Right lobe of liver (tissue), 6 donors: Measurements from ENCODE around the gene PPP1R1A. TPM values are rescaled to one million over a fixed set of nuclear protein-coding genes. Genes with fewer than 3 reads are reported as not detected.

Source experiments
- ATAC-seq, 4 donors: fragments of 200-7000 bp; cut with Tn5 transposase; one replicate each; pipeline ENCODE4 v1.9.1; 2020; ENCODE audit warnings: mild to moderate bottlenecking in 4 of 4, moderate library complexity in 4 of 4
- DNase-seq, 3 donors: peaks; one replicate each; pipeline ENCODE4 v3.0.0-alpha.2; 2020
- H3K27ac ChIP-seq, 3 donors: fragments of 200-600 bp; one replicate each; pipeline ENCODE4 v1.8.0; 2022
- H3K27me3 ChIP-seq, 2 donors: fragments of 200-600 bp; one replicate each; pipeline ENCODE4 v1.8.0; 2022
- H3K36me3 ChIP-seq, 4 donors: fragments of 200-600 bp; sonication (generic) in 1 of 4; one replicate each; pipeline versions ENCODE4 v1.5.1 to v1.8.0; 2017 to 2022; ENCODE audit warnings: control low read depth in 1 of 4
- H3K4me1 ChIP-seq, 4 donors: fragments of 200-600 bp; sonication (generic) in 1 of 4; one replicate each; pipeline versions ENCODE4 v1.5.1 to v1.8.0; 2017 to 2022; ENCODE audit warnings: control low read depth in 1 of 4
- H3K4me3 ChIP-seq, 3 donors: fragments of 200-600 bp; one replicate each; pipeline ENCODE4 v1.8.0; 2022
- H3K9me3 ChIP-seq, 4 donors: fragments of 200-600 bp; sonication (generic) in 1 of 4; one replicate each; pipeline versions ENCODE4 v1.5.1 to v1.8.0; 2017 to 2022; ENCODE audit warnings: control low read depth in 1 of 4
- CTCF ChIP-seq, 4 donors: fragments of 200-600 bp in 3 of 4; fragments of 450-650 bp in 1 of 4; IDR thresholded peaks; one replicate each; pipeline versions ENCODE4 v1.5.1 to v1.8.0; 2016 to 2022; ENCODE audit warnings: antibody characterized with exemption in 4 of 4, mild to moderate bottlenecking in 2 of 4
- POLR2A ChIP-seq: fragments of 450-650 bp; IDR thresholded peaks from one replicate; pipeline ENCODE4 v1.6.1; 2017; ENCODE audit warnings: antibody characterized with exemption, mild to moderate bottlenecking
- WGBS: methylation state at CpG from one replicate; pipeline ENCODE4 v1.1.6; 2018; ENCODE audit warnings: low coverage, low lambda C conversion rate; ENCODE audit not compliant: insufficient coverage; ENCODE audit errors: missing lambda C conversion rate; 5-methylcytosine and 5-hydroxymethylcytosine counted together
- intact Hi-C, 2 donors: fragments of 100-400 bp; cut with DNase I; formaldehyde crosslinking; loops; one replicate each; pipeline versions ENCODE4 v1.11.2 to v1.14.1; 2022
- total RNA-seq, 6 experiments: library from RNA; depleted of rRNA in 2 of 6; stranded (reverse); fragments of >200 nt in 2 of 6; fragmentation: NEBNext Ultra II Directional in 3 of 6; extraction: Animal tissue kit (Norgen Biotek cat#: 25700) in 3 of 6; gene quantifications; one replicate each; pipeline versions ENCODE4 v1.1.0 to v1.2.4, GENCODE V29; 2016 to 2023
- donor health status: DM: no; HTN: yes; CAD: no.
- donor health status: DM: no; HTN: no; CAD: no.
- donor health status: DM: no; HTN: no; CAD: no.
- donor health status: DM: no; HTN: yes; CAD: no.
- donor health status: DM: no; HTN: yes; CAD: no.

PPP1R1A gene
- total RNA-seq, 6 experiments from 2014 or later: 15.6 to 153 (median 54.5) TPM

DNA sequence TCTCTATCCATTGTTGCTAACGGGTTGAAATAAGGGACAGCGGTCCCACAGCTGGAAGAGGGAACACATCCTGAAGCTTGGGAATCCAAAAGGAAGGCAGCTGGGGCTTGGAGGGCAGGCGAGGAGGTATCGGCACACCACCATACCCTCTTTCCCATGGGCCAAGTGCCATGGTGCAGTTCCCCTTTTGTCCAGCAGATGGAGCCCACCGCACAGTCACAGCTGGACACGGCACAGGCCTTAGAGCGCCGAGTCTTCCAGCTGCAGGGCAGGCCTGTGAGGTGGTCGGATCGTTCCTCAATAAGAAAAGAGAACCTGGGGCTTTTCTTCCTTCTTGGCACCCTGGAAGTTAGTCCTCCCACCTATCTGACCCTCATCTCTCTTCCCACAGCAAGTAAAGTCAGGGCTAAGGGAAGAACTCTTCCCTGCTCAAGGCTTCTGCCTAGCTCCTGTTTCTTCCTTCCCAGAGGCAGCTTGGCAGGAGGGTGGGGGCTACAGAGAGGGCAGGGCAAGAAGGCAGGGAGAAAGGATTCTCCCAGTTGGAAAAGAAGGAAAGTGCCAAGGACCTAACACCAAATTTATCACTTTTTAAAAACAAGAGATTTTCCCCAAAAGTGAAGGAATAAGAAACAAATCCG lies 8.6 kb downstream of the PPP1R1A start:
- no peaks in the 10 kb centered on the region for H3K9me3 ChIP-seq
- no peak overlapping the region for H3K27ac ChIP-seq
- WGBS: 20% methylated on average over 6 of the region's 11 CpGs
- no peaks in the 10 kb centered on the region for H3K27me3 ChIP-seq
- intact Hi-C loops: no loop called here
- peak; percentile 75 to 85 (median 82) for DNase-seq
- no peak overlapping the region for H3K4me3 ChIP-seq
- no peak for TF ChIP-seq POLR2A
- TF ChIP-seq CTCF (IDR thresholded peaks at IDR 0.05): peak; percentile 95 to 100 (median 99)
- H3K4me1 ChIP-seq: peaks cover 0 to 2% (median 0%) of the 10 kb centered on the region in 4 donors
- H3K36me3 ChIP-seq: peaks cover 0 to 15% (median 4%) of the 10 kb centered on the region in 4 donors
- ATAC-seq: peak; percentile 91 to 97 (median 94)

DNA sequence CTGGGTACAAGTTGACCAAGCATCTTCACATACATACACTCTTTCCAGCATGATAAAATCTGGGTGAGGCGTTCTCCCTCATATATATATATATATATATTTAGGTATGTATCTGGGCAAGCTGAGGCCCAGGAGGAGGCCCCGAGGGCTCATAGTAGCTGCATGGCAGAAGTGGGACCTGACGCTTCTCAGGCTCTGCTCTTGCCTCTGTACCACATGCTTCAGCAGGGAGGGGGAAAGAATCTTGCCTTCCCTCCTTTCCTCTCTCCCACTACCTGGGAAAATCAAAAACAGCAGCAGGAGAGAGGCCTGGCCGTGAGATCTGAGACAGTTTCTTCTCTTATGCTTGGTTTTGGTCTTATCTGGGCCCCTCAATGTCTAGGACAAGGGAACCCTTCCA lies 9.2 kb downstream of the PPP1R1A start:
- no peak for ATAC-seq
- peaks cover 0 to 15% (median 4%) of the 10 kb centered on the region in 4 donors for H3K36me3 ChIP-seq
- no peaks in the 10 kb centered on the region for H3K9me3 ChIP-seq
- no peak overlapping the region for H3K27ac ChIP-seq
- DNase-seq: no peak
- no peaks in the 10 kb centered on the region for H3K4me1 ChIP-seq
- TF ChIP-seq POLR2A (no peak), CTCF (IDR thresholded peaks at IDR 0.05) (no peak)
- intact Hi-C loops: no loop called here
- no peaks in the 10 kb centered on the region for H3K27me3 ChIP-seq
- H3K4me3 ChIP-seq: no peak overlapping the region
- 56% methylated on average over 4 of the region's 4 CpGs for WGBS

- no peak overlapping the region for H3K4me3 ChIP-seq
- ATAC-seq: no peak
Measured at GRCh38 chr12:54578778-54579177, 9.7 kb downstream of the PPP1R1A start.

DNA sequence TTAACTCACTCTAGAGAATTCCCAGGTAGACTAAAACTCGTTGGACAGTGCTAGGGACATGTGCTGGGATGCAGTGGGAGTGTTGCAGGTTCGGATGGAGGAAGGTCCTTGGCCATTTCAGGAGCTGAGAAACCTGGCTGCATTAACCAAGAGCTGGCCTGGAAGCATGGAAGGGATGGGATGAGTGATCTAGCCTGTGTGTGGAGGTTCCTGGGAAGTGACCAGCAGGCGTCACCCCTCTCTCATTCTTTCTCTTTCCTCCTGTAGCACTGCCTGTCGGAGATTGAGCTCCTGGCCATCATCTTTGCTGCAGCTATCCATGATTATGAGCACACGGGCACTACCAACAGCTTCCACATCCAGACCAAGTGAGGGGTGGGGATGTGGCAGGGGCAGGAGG lies 15.6 kb downstream of the PPP1R1A start:
- Histone ChIP-seq H3K27me3 (no peaks in the 10 kb centered on the region), H3K4me3 (no peak overlapping the region), H3K36me3 (no peaks in the 10 kb centered on the region), H3K4me1 (no peaks in the 10 kb centered on the region), H3K9me3 (no peaks in the 10 kb centered on the region), H3K27ac (no peak overlapping the region)
- 7% methylated on average over 3 of the region's 5 CpGs for WGBS
- ATAC-seq: no peak
- DNase-seq: no peak
- TF ChIP-seq CTCF (IDR thresholded peaks at IDR 0.05) (no peak), POLR2A (no peak)
- intact Hi-C loops: no loop called here

More at GRCh38 chr12:54578778-54579177, 9.7 kb downstream of the PPP1R1A start:
- Histone ChIP-seq H3K27me3 (no peaks in the 10 kb centered on the region), H3K4me1 (no peaks in the 10 kb centered on the region), H3K36me3 (peaks cover 0 to 14% (median 4%) of the 10 kb centered on the region in 4 donors), H3K9me3 (no peaks in the 10 kb centered on the region), H3K27ac (no peak overlapping the region)
- 82% methylated on average over 2 of the region's 7 CpGs for WGBS
- TF ChIP-seq POLR2A: no peak
- no peak for TF ChIP-seq CTCF (IDR thresholded peaks at IDR 0.05)
- no peak for DNase-seq
- intact Hi-C loops: no loop called here
